K562 (cell line): ENCODE results near the gene KLHL14. TPM values are rescaled to one million over a fixed set of nuclear protein-coding genes. Genes with fewer than 3 reads are reported as not detected.

ENCODE experiments used
- ATAC-seq: fragments of 200-7000 bp; cut with Tn5 transposase; 3 replicates; pipeline ENCODE4 v1.9.1; 2020; ENCODE audit warnings: moderate library complexity
- BruUV-seq: library from RNA; stranded (reverse); fragments of 400-500 nt; replicated peaks from 2 replicates; lab custom pipeline; 2021; lab: Mats Ljungman, UMichigan
- CTCF ChIA-PET: fragments of 300-600 bp; formaldehyde crosslinking; extraction: SDS; loops from one replicate; lab custom pipeline; 2021; ENCODE audit warnings: low intra/inter-chr PET ratio; lab: Yijun Ruan, JAX
- POLR2A ChIA-PET: fragments of 300-600, 350-650 bp; sonication (Branson Sonifier 250); formaldehyde crosslinking; extraction: SDS; loops from one replicate; lab custom pipeline; 2021; ENCODE audit warnings: antibody characterized with exemption, inconsistent platforms; lab: Yijun Ruan, JAX
- DNase-seq, 4 experiments: peaks; one replicate each; pipeline versions ENCODE4 v3.0.0 to v3.0.0-alpha.2; 2011 to 2018; ENCODE audit warnings: low spot score in 3 of 4, mixed read lengths in 3 of 4; ENCODE audit errors: extremely low read depth in 1 of 4
- FAIRE-seq: peaks from 2 replicates; lab custom pipeline; 2011; peaks lifted over from hg19 to GRCh38; lab: Jason Lieb, UNC
- H2AFZ ChIP-seq: 2 replicates; pipeline ENCODE4 v1.6.0; 2011; ENCODE audit warnings: low read depth, low read length, control low read depth, inconsistent platforms
- H3K27ac ChIP-seq: fragments of 200-600 bp; 3 replicates; pipeline ENCODE4 v1.8.0; 2011; ENCODE audit warnings: low read depth, mild to moderate bottlenecking, control low read depth, inconsistent platforms, low read length, moderate library complexity, mixed read lengths; ENCODE audit errors: extremely low read depth
- H3K27me3 ChIP-seq, 2 experiments: fragments of 300-600 bp in 1 of 2; 2 replicates in 1 of 2; 3 replicates in 1 of 2; pipeline versions ENCODE4 v1.6.0 to v1.8.0; 2011; ENCODE audit warnings: inconsistent platforms in 2 of 2, low read length in 2 of 2, mild to moderate bottlenecking in 1 of 2, mixed read lengths in 1 of 2, moderate library complexity in 1 of 2; ENCODE audit not compliant: control insufficient read depth in 2 of 2, insufficient read depth in 2 of 2
- H3K36me3 ChIP-seq: fragments of 300-600 bp; 3 replicates; pipeline ENCODE4 v1.8.0; 2011; ENCODE audit warnings: mild to moderate bottlenecking, low read length, inconsistent platforms; ENCODE audit not compliant: control insufficient read depth, insufficient read depth
- H3K4me1 ChIP-seq, 2 experiments: fragments of 200-600 bp in 1 of 2; replicated peaks in 1 of 2; 2 replicates in 1 of 2; 3 replicates in 1 of 2; pipeline versions ENCODE4 v1.5.1 to v1.8.0; 2011; ENCODE audit warnings: inconsistent platforms in 2 of 2, low read length in 2 of 2, mild to moderate bottlenecking in 1 of 2, mixed read lengths in 1 of 2, moderate library complexity in 1 of 2; ENCODE audit not compliant: control insufficient read depth in 2 of 2, insufficient read depth in 2 of 2
- H3K4me2 ChIP-seq: 2 replicates; pipeline ENCODE4 v1.6.1; 2011; ENCODE audit warnings: low read length, control low read depth, inconsistent platforms, mixed read lengths; ENCODE audit not compliant: insufficient read depth
- H3K4me3 ChIP-seq: fragments of 200-600 bp; sonication (generic), shearing (Covaris generic); 2 replicates; pipeline ENCODE4 v1.5.1; 2016; ENCODE audit warnings: control low read depth, inconsistent platforms
- H3K79me2 ChIP-seq: fragments of 200-600 bp; 3 replicates; pipeline ENCODE4 v1.8.0; 2011; ENCODE audit warnings: low read length, inconsistent platforms; ENCODE audit not compliant: control insufficient read depth, insufficient read depth
- H3K9ac ChIP-seq, 2 experiments: 2 replicates each; pipeline versions ENCODE4 v1.6.0 to v1.6.1; 2011; ENCODE audit warnings: low read depth in 2 of 2, low read length in 2 of 2, control low read depth in 1 of 2, inconsistent platforms in 1 of 2, mild to moderate bottlenecking in 1 of 2, mixed read lengths in 1 of 2; ENCODE audit not compliant: insufficient read depth in 1 of 2
- H3K9me1 ChIP-seq: one replicate; pipeline ENCODE4 v1.6.0; 2011; ENCODE audit warnings: inconsistent platforms, mild to moderate bottlenecking, low read length, moderate library complexity; ENCODE audit not compliant: control insufficient read depth, insufficient read depth
- H3K9me3 ChIP-seq: replicated peaks from 2 replicates; pipeline ENCODE4 v1.5.1; 2011; ENCODE audit warnings: low read depth, low read length, inconsistent platforms; ENCODE audit not compliant: control insufficient read depth, insufficient read depth
- H4K20me1 ChIP-seq: replicated peaks from 2 replicates; pipeline ENCODE4 v1.6.1; 2011; ENCODE audit warnings: low read length, inconsistent platforms, mixed read lengths; ENCODE audit not compliant: control insufficient read depth, insufficient read depth
- ARHGAP35 ChIP-seq: fragments of 450-650 bp; IDR thresholded peaks from 2 replicates; pipeline ENCODE4 v1.6.1; 2018; ENCODE audit not compliant: partially characterized antibody
- BHLHE40 ChIP-seq: IDR thresholded peaks from 2 replicates; pipeline ENCODE4 v1.6.1; 2011; ENCODE audit warnings: low read length, improper control_type of control experiment
- SMAD1 ChIP-seq: fragments of 150-350 bp; IDR thresholded peaks from 2 replicates; pipeline ENCODE4 v1.6.1; 2014; ENCODE audit warnings: low read length, low read depth; ENCODE audit not compliant: partially characterized antibody
- TCFL5 ChIP-seq: fragments of 250-450 bp; sonication (Bioruptor Pico); conservative IDR thresholded peaks from 2 replicates; pipeline ENCODE4 v1.6.1; 2021; ENCODE audit warnings: mild to moderate bottlenecking, moderate library complexity, matching md5 sums
- WGBS: fragments of 100-300 bp; shearing (Covaris generic); methylation state at CpG from one replicate; pipeline ENCODE4 v1.1.6; 2016; ENCODE audit warnings: low coverage, mixed read lengths; ENCODE audit not compliant: insufficient coverage; ENCODE audit errors: missing lambda C conversion rate; 5-methylcytosine and 5-hydroxymethylcytosine counted together
- in situ Hi-C: fragments of 300-500 bp; cut with MboI; formaldehyde crosslinking; loops from 4 replicates; pipeline ENCODE4 v1.15.0; 2018; ENCODE audit warnings: inconsistent platforms, mixed read lengths
- intact Hi-C: fragments of 100-400 bp; cut with micrococcal nuclease; formaldehyde crosslinking; loops from 2 replicates; pipeline ENCODE4 v1.14.2; 2022
- polyA plus RNA-seq, 8 experiments: library from polyadenylated mRNA; depleted of rRNA in 4 of 8; stranded (reverse) in 5 of 8; unstranded in 3 of 8; fragments of >200 nt; fragmentation: Nextera tagmentation in 2 of 8; fragmentation: Illumina TruSeq in 1 of 8; extraction: Ambion mirVana in 2 of 8; extraction: Trizol in 1 of 8; gene quantifications; 2 replicates each; pipeline versions ENCODE4 v1.2.1 to v1.2.3, GENCODE V29; 2011 to 2014; ENCODE audit warnings: inconsistent platforms in 1 of 8, missing spikeins in 1 of 8
- total RNA-seq, 7 experiments: library from RNA; depleted of rRNA in 6 of 7; stranded (reverse); fragments of >200 nt in 6 of 7; fragmentation: Illumina TruSeq in 2 of 7; extraction: Trizol in 2 of 7; gene quantifications; 2 replicates each; pipeline versions ENCODE4 v1.2.1 to v1.2.3, GENCODE V29; 2011 to 2021; ENCODE audit warnings: low replicate concordance in 1 of 7
- TF ChIP-seq, protein P1 (sequence below): IDR thresholded peaks from 2 replicates; pipeline ENCODE4 v1.6.1; 2012; ENCODE audit warnings: low read depth, low read length, improper control_type of control experiment, borderline replicate concordance

KLHL14 gene
- total and polyA plus RNA-seq, 9 of the 15 experiments (the other 6 are each of a cell fraction or from before 2014, with no cell fraction given) = not detected

DNA sequence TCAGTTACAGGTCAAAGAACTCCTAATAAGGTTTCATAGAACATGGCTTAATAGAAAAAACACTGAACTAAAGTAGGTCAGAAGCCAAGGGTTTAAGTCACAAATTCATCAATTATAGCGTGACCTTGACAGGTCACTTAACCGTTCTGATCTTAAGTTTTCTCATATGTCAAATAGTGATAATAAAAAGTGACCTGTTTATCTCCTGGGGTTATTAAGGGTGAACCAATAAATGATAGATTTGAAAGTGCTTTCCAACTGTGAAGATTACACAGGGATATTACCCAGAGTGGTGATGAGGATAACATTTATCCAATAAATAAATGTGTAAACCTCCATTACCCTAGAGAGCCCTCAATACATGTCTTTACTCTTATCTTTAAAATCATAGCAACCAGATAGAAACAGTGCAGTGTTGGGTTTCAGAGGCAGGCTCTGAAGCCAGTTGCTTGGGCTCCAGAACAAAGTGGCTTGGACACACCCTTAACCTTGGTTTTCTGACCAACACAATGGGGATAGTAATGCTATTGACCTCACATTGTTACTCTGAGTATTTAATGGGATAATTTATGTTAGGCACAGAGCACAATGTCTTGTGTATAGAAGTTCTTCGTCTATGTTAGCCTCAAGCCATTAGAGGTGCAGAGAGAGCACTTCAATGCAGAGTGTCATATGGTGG, 48.6 kb downstream of the KLHL14 start:
- no peaks in the 10 kb centered on the region for H3K27me3 ChIP-seq
- ChIA-PET POLR2A (no interaction called here), CTCF (no interaction called here)
- no peak for TF ChIP-seq BHLHE40
- no peak for TF ChIP-seq ARHGAP35
- no peak for TF ChIP-seq TCFL5 (CRISPR knock-in tag)
- TF ChIP-seq, protein P1, sequence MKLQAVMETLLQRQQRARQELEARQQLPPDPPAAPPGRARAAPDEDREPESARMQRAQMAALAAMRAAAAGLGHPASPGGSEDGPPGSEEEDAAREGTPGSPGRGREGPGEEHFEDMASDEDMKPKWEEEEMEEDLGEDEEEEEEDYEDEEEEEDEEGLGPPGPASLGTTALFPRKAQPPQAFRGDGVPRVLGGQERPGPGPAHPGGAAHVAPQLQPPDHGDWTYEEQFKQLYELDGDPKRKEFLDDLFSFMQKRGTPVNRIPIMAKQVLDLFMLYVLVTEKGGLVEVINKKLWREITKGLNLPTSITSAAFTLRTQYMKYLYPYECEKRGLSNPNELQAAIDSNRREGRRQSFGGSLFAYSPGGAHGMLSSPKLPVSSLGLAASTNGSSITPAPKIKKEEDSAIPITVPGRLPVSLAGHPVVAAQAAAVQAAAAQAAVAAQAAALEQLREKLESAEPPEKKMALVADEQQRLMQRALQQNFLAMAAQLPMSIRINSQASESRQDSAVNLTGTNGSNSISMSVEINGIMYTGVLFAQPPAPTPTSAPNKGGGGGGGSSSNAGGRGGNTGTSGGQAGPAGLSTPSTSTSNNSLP = no peak
- no peak for TF ChIP-seq SMAD1
- H3K9me3 ChIP-seq = no peaks in the 10 kb centered on the region; the same call in 1 of the 2 replicates
- H3K79me2 ChIP-seq = no peaks in the 10 kb centered on the region
- BruUV-seq = no TSS peak
- in situ Hi-C loops = no loop called here
- H3K27ac ChIP-seq = no peak overlapping the region
- no peak overlapping the region for H3K4me2 ChIP-seq
- no peaks in the 10 kb centered on the region for H3K4me1 ChIP-seq
- H4K20me1 ChIP-seq = no peaks in the 10 kb centered on the region
- ATAC-seq (no peak), FAIRE-seq (no peak), DNase-seq (no peak)
- no peak overlapping the region for H3K9ac ChIP-seq
- WGBS = 3% methylated on average over 3 of the region's 3 CpGs
- H3K4me3 ChIP-seq = no peak overlapping the region
- intact Hi-C loops = no loop called here
- H3K9me1 ChIP-seq = no peaks in the 10 kb centered on the region
- no peaks in the 10 kb centered on the region for H3K36me3 ChIP-seq
- no peak overlapping the region for H2AFZ ChIP-seq
